ENCODE results near the gene PTPRN2.
"Not testable (repeated sequence)": the region's sequence is repeated elsewhere in the genome, so short reads cannot be mapped to it uniquely, and the experiment has no call there.

Gene PTPRN2

DNA sequence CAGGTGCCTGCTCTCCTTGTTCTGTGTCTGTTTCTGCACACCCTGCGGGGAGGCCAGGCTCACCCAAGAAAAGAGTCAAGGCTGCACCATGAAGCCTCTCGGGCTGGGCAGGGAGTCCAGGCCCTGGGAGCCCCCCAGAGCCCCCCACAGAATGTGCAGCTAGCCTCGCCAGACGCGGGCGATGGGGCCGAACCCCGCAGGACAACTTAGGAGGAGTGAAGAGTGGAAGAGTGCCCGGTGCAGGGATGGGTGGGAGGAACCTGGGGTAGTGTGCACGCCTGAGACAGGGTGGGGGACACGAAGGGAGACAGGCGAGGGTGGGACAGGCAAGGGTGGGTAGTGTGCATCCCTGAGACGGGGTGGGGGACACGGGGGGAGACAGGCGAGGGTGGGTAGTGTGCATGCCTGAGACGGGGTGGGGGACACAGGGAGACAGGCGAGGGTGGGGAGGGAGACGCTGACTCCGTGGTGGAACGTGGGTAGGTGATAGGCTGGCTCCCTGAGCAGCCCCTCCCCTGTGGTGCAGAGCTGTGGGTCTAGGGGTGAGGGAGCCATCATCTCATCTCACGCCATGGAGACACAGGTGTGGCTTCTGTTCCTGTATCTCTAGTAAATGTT, 635.5 kb downstream of the PTPRN2 start:
- no peak for DNase-seq

GRCh38 chr7:157951300-157952049, 636.1 kb downstream of the PTPRN2 start:
- DNase-seq: no peak

DNA sequence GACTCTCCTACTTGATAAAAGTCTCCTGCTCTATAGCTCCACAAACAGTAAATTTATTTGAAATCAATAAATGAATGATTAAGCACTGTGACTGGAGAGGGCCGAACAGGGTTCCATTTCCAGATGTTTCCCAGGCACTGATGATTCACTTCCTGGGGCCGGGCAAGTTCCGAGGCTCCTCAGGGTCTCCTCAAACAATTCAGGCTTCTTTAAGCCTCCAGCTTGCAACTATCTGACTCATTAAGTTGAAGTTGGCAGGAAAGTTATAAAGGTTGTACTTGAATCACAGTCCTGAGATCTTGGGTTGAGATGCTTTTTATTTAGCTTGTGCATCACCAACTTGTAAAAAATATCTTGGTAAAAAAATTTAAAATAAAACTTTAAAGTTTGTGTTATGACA, 637.9 kb downstream of the PTPRN2 start:
- no peak for DNase-seq

GRCh38 chr7:157947504-157947903, 640.1 kb downstream of the PTPRN2 start:
- no peak for DNase-seq

DNA sequence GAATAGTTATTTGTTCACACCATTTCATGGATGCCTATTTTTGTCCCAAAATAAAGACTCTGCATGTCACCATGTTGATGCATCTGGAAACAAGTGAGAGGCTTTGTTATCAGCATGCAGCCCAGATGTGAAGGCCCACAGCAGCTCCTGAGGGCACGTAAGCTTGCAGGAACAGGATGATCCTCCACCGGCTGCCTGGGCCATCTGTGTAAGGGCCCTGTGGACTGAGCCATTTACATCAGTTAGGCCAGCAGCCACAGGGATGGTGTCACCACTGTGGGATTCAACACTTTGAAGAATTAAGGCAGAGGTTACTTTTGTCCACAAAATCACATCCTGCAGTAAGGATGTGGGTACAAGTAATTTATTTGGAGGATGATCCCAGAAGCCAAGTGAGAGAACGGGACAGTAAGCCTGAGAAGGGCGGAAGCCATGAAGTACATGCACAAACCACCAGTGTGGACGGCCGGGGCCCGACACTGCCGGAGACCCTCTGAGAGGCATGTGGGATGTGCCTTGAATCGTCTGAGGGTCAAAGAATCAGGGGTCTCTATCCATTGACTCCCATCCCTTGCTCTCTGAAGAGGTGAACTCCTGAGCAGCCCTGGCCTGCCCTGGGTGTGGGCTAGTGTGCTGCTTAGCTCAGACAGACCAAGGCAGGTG, 641.1 kb downstream of the PTPRN2 start:
- no peak for DNase-seq

- no peak for DNase-seq
Measured at GRCh38 chr7:157945401-157945800, 642.2 kb downstream of the PTPRN2 start.

DNA sequence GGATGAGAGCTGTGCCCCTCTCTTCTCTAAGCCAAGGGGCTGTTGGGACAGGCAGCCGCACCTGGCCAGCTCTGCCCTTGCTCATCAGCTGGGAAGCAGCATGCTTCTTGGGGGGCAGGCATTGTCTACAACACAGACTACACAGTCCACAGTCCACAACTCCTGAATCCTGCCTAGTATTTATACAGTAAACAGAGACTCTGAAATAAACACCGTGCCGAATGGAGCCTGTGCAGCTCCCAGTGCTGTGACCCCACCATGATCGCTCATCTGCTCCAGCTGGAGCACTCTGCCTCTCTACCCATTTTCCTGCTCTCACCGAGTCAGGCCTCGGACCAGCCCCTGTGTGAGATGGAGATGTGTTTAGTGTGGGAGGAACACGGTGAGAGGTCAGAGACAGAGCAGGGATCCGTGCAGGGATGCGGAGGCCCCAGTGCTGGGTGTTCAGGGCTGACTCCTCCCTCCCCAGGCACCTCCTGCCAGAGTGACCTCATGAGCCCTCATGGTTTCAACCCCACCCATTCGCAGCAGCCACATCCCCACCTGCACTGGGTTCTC, 642.8 kb downstream of the PTPRN2 start:
- no peak for DNase-seq

DNA sequence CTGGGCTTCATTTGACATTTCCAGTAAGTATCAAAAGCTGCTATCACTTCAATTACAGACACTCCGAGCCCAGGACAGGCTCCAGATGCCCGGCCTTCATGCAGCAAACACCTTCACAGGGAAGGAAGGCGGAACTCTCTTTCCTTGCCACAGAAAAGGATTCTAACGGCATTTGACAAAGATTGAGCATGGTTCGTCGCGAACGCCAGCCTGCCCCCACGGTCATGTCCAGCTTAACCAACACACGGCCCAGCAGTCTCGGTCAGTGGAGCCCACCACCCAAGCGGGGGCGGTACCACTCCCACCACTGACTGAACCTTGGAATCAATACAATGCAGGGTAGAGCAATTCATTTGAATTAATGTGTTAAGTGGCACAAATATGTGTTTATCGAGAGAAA, 643.6 kb downstream of the PTPRN2 start:
- no peak for DNase-seq

DNA sequence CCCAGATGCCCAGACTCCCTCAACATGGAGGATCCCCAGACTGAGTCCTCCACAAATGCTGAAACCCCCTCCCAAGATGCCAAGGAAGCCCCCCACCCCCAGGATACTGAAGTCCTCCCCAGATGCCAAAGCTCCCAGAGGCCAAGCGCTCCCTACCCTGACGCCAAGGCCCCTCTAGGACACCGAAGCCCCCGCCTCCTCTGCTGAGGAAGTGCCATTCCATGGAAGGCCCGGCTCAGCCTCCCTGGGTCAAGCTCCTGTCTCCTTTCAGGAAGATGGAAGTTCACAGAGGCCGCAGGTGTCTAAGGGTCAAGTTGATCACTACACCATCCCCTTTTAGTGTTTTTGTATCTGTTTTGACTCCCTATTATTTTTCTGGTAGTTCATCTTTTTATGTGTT, 644.1 kb downstream of the PTPRN2 start:
- no peak for DNase-seq

GRCh38 chr7:157941210-157941609, 646.4 kb downstream of the PTPRN2 start:
- DNase-seq: no peak

- DNase-seq: no peak
Measured at GRCh38 chr7:157940497-157940896, 647.1 kb downstream of the PTPRN2 start.

- DNase-seq: no peak
Measured at GRCh38 chr7:157938211-157938610, 649.4 kb downstream of the PTPRN2 start.

GRCh38 chr7:157937406-157937805, 650.2 kb downstream of the PTPRN2 start:
- no peak for DNase-seq

- DNase-seq: no peak
Measured at GRCh38 chr7:157936976-157937375, 650.6 kb downstream of the PTPRN2 start.

DNA sequence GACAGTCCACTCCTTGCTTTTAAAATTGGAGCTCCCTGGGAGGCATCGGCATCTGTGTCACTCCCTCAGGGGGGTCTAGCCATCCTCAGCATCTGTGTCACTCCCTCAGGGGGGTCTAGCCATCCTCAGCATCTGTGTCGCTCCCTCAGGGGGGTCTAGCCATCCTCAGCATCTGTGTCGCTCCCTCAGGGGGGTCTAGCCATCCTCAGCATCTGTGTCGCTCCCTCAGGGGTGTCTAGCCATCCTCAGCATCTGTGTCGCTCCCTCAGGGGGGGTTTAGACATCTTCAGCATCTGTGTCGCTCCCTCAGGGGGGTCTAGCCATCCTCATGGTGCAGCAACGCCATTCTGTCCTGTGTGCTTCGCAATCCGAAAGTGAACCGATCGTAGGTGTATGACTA, 651.9 kb downstream of the PTPRN2 start:
- not testable (repeated sequence) for DNase-seq

DNA sequence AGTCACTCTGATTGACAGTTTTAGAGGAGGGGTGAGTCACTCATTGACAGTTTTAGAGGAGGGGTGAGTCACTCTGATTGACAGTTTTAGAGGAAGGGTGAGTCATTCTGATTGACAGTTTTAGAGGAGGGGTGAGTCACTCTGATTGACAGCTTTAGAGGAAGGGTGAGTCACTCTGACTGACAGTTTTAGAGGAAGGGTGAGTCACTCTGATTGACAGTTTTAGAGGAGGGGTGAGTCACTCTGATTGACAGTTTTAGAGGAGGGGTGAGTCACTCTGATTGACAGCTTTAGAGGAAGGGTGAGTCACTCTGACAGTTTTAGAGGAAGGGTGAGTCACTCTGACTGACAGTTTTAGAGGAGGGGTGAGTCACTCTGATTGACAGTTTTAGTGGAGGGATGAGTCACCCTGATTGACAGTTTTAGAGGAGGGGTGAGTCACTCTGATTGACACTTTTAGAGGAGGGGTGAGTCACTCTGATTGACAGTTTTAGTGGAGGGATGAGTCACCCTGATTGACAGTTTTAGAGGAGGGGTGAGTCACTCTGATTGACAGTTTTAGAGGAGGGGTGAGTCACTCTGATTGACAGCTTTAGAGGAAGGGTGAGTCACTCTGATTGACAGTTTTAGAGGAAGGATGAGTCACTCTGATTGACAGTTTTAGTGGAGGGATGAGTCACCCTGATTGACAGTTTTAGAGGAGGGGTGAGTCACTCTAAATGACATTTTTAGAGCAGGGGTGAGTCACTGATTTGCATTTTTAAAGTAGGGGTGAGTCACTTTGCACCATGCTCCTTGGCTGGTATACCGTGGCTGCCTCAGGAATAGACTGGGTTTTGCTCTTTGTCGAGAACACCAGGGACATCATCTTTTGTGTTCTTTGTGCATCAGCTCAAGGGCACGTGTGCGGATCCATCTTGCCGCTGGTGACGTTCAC, 654.1 kb downstream of the PTPRN2 start:
- not testable (repeated sequence) for DNase-seq

GRCh38 chr7:157932498-157933218, 655.0 kb downstream of the PTPRN2 start:
- DNase-seq: no peak

GRCh38 chr7:157930926-157931466, 656.6 kb downstream of the PTPRN2 start:
- no peak for DNase-seq

DNA sequence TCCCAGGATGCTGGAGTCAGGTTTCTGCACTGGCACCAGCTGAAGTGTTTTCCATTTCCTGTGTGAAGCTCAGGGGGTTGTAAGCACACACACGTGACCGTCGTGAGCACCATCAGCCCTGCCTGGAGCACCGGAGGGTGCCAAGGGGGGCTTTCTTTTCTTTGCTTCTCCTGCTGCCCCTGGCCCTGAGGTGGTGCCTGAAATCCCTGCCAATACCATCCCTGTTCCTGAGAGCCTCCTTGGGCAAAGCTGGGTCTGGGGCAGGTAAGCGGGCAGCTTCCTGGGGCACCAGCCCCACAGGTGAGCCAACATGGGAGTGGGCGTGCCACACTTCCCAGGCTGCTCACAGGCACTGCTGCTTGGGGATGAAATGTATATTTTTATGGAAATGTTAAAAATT, 657.2 kb downstream of the PTPRN2 start:
- DNase-seq: no peak

GRCh38 chr7:157929671-157930070, 658.0 kb downstream of the PTPRN2 start:
- DNase-seq: no peak

DNA sequence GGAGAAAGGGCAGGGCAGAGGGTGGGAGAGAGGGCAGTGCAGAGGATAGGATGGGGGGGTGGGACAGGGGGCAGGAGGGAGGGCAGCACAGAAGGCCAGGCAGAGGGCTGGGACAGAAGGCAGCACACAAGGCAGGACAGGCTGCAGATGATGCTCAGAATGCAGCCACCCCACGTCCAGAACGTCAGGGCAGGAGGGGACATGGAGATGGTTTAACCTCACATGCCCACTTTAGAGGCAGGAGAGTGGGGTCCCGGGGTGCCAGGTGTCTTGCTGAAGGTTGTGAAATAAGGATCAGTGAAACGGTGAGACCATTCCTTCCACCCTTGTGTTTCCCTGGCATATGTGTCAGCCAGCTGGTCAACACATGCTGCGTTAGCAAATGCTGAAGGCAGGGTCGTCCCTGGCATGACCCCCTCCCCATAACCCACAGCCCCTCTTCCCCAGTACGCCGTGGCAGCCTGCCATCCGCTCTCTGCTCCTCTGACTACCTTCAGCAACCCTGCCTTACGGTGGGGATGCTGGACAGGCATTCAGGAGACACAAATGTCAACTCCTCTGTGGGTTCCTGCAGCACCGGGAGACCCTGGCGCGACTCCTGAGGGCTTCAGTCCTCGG, 658.7 kb downstream of the PTPRN2 start:
- no peak for DNase-seq

Measured in effector CD4-positive, alpha-beta T cell (primary cell).